CD4-positive, alpha-beta T cell treated with Interleukin-10 for 1 hour (primary cell): ENCODE measurements around the gene PITPNM3.

ENCODE experiments used
- DNase-seq: peaks from one replicate; pipeline ENCODE4 v3.0.0-alpha.2; 2020

Gene PITPNM3

GRCh38 chr17:6476076-6476809 is 80.1 kb downstream of the PITPNM3 start:
- DNase-seq: no peak

- no peak for DNase-seq
Measured at GRCh38 chr17:6475411-6475810, 80.9 kb downstream of the PITPNM3 start.

GRCh38 chr17:6474906-6475305 is 81.4 kb downstream of the PITPNM3 start:
- DNase-seq: no peak

- no peak for DNase-seq
Measured at GRCh38 chr17:6474376-6474775, 82.0 kb downstream of the PITPNM3 start.

- peak; percentile 64 for DNase-seq
Measured at GRCh38 chr17:6473128-6473767, 83.1 kb downstream of the PITPNM3 start.

GRCh38 chr17:6472517-6472916 is 83.8 kb downstream of the PITPNM3 start:
- no peak for DNase-seq

GRCh38 chr17:6471531-6472465 is 84.6 kb downstream of the PITPNM3 start:
- DNase-seq: no peak

- no peak for DNase-seq
Measured at GRCh38 chr17:6470751-6471521, 85.4 kb downstream of the PITPNM3 start.

GRCh38 chr17:6470146-6470718 is 86.1 kb downstream of the PITPNM3 start:
- DNase-seq: no peak

GRCh38 chr17:6468051-6468790 is 88.1 kb downstream of the PITPNM3 start:
- no peak for DNase-seq

GRCh38 chr17:6467567-6467966 is 88.8 kb downstream of the PITPNM3 start:
- no peak for DNase-seq

GRCh38 chr17:6465206-6466003 is 91.0 kb downstream of the PITPNM3 start:
- DNase-seq: no peak

GRCh38 chr17:6464446-6465041 is 91.8 kb downstream of the PITPNM3 start:
- no peak for DNase-seq

GRCh38 chr17:6463616-6464445 is 92.5 kb downstream of the PITPNM3 start:
- no peak for DNase-seq

- DNase-seq: no peak
Measured at GRCh38 chr17:6462692-6463091, 93.7 kb downstream of the PITPNM3 start.

- no peak for DNase-seq
Measured at GRCh38 chr17:6461792-6462524, 94.4 kb downstream of the PITPNM3 start.

GRCh38 chr17:6461246-6461645 is 95.1 kb downstream of the PITPNM3 start:
- no peak for DNase-seq

GRCh38 chr17:6460531-6461161 is 95.7 kb downstream of the PITPNM3 start:
- no peak for DNase-seq
